Stomach (tissue), 9 donors: ENCODE measurements around the gene ACSBG1. TPM values are rescaled to one million over a fixed set of nuclear protein-coding genes. Genes with fewer than 3 reads are reported as not detected.

ENCODE experiments used
- DNase-seq, 2 donors: peaks; one replicate each; pipeline versions ENCODE4 v3.0.0 to v3.0.0-alpha.2; 2013 to 2019
- H3K27ac ChIP-seq, 5 donors: fragments of 200-600 bp in 4 of 5; sonication (generic) in 4 of 5; one replicate each; pipeline ENCODE4 v1.5.1; 2013 to 2019; ENCODE audit warnings: mild to moderate bottlenecking in 1 of 5, moderate library complexity in 1 of 5
- H3K27me3 ChIP-seq, 3 donors: fragments of 200-600 bp; sonication (generic); one replicate each; pipeline ENCODE4 v1.5.1; 2017 to 2019; ENCODE audit warnings: mixed run types in 1 of 3
- H3K36me3 ChIP-seq, 4 donors: fragments of 200-600 bp; sonication (generic); 1 replicate in 3 of 4; 2 replicates in 1 of 4; pipeline ENCODE4 v1.5.1; 2016 to 2019
- H3K4me1 ChIP-seq, 4 donors: fragments of 200-600 bp; sonication (generic); one replicate each; pipeline ENCODE4 v1.5.1; 2016 to 2019
- H3K4me3 ChIP-seq, 4 donors: fragments of 200-600 bp; sonication (generic) in 3 of 4; one replicate each; pipeline ENCODE4 v1.5.1; 2016 to 2019; ENCODE audit warnings: mild to moderate bottlenecking in 1 of 4
- H3K9me3 ChIP-seq, 4 donors: fragments of 200-600 bp; sonication (generic); one replicate each; pipeline ENCODE4 v1.5.1; 2016 to 2019
- CTCF ChIP-seq, 7 experiments: fragments of 450-650 bp in 4 of 7; fragments of 200-600 bp in 3 of 7; sonication (generic) in 3 of 7; IDR thresholded peaks; one replicate each; pipeline ENCODE4 v1.5.1; 2016 to 2019; ENCODE audit warnings: antibody characterized with exemption in 7 of 7, control low read depth in 2 of 7, mild to moderate bottlenecking in 1 of 7
- EP300 ChIP-seq: sonication (generic); formaldehyde crosslinking; IDR thresholded peaks from one replicate; pipeline ENCODE4 v1.6.1; 2017; ENCODE audit warnings: antibody characterized with exemption
- POLR2A ChIP-seq, 4 donors: fragments of 450-650 bp; IDR thresholded peaks; one replicate each; pipeline ENCODE4 v1.6.1; 2016; ENCODE audit warnings: antibody characterized with exemption in 4 of 4, control low read depth in 2 of 4, mild to moderate bottlenecking in 1 of 4, moderate library complexity in 1 of 4
- POLR2AphosphoS5 ChIP-seq, 3 donors: sonication (generic); formaldehyde crosslinking; IDR thresholded peaks; one replicate each; pipeline ENCODE4 v1.6.1; 2016; ENCODE audit warnings: antibody characterized with exemption in 3 of 3
- WGBS, 5 donors: extraction: QIAGEN DNeasy Blood & Tissue Kit in 3 of 5; methylation state at CpG; one replicate each; pipeline versions ENCODE4 v1.1.5 to v1.1.7; 2013 to 2018; 5-methylcytosine and 5-hydroxymethylcytosine counted together
- intact Hi-C: fragments of 100-400 bp; cut with DNase I; formaldehyde crosslinking; loops from one replicate; pipeline ENCODE4 v1.15.1; 2023; ENCODE audit warnings: low total_unique reads
- polyA plus RNA-seq, 3 donors: library from polyadenylated mRNA; stranded (reverse); fragments of 200-250 nt; gene quantifications; one replicate each; pipeline ENCODE4 v1.2.3, GENCODE V29; 2013
- total RNA-seq, 5 donors: library from RNA; depleted of rRNA; stranded (reverse); fragments of >200 nt; gene quantifications; one replicate each; pipeline versions ENCODE4 v1.1.0 to v1.2.3, GENCODE V29; 2014 to 2016
- donor health status: healthy with polysubstance abuse.
- donor health status: Bipolar disorder and iron deficiency.
- donor health status: healthy.

The ACSBG1 gene
- total and polyA plus RNA-seq, 8 donors: under 0.01 to 1.5 (median 0.15) TPM; not detected in 3

- H3K4me1 ChIP-seq: peaks cover 5 to 24% (median 17%) of the 10 kb centered on the region in 4 donors
- intact Hi-C loops: no loop called here
- no peak overlapping the region for H3K4me3 ChIP-seq
- H3K27ac ChIP-seq: peak overlapping the region in 1 of 5 donors; percentile 24
- no peaks in the 10 kb centered on the region for H3K36me3 ChIP-seq
- no peak for DNase-seq
- WGBS, 5 donors: 38 to 71% (median 60%) methylated on average over 2 of the region's 2 CpGs
- no peaks in the 10 kb centered on the region for H3K9me3 ChIP-seq
- TF ChIP-seq POLR2A (IDR thresholded peaks at IDR 0.05) (no peak), CTCF (IDR thresholded peaks at IDR 0.05) (no peak), POLR2AphosphoS5 (IDR thresholded peaks at IDR 0.05) (peak in 1 of 3 donors; percentile 15), EP300 (no peak)
- H3K27me3 ChIP-seq: no peaks in the 10 kb centered on the region
Observed at GRCh38 chr15:78133801-78134200, 100.6 kb downstream of the ACSBG1 start.

GRCh38 chr15:78131295-78132061 lies 102.9 kb downstream of the ACSBG1 start, which contains the start of gene CIB2:
Gene CIB2 (minus strand): TSS chr15:78131445. CDS start chr15:78131215, 230 bp downstream.
- H3K4me3 ChIP-seq: peak within 1 kb of the TSS; percentile 65 to 79 (median 72)
- intact Hi-C loops: no loop called here
- DNase-seq: peak; percentile 73 to 94
- H3K27me3 ChIP-seq: no peaks in the 10 kb centered on the region
- TF ChIP-seq EP300 (no peak), POLR2A (IDR thresholded peaks at IDR 0.05) (no peak), CTCF (IDR thresholded peaks at IDR 0.05) (peak in 4 of 7 experiments; percentile 50 to 92 (median 79)), POLR2AphosphoS5 (IDR thresholded peaks at IDR 0.05) (peak in 2 of 3 donors; percentile 43 to 53)
- peaks cover 5 to 28% (median 17%) of the 10 kb centered on the region in 4 donors for H3K4me1 ChIP-seq
- WGBS, 5 donors: 0 to 1% (median 0%) methylated on average over 6 to 79 of the region's 79 CpGs
- no peaks in the 10 kb centered on the region for H3K9me3 ChIP-seq
- peak within 1 kb of the TSS; percentile 74 to 90 (median 88) for H3K27ac ChIP-seq
- H3K36me3 ChIP-seq: no peaks in the 10 kb centered on the region

- H3K27ac ChIP-seq: peak overlapping the region; percentile 57 to 90 (median 82)
Observed at GRCh38 chr15:78130466-78131294, 103.7 kb downstream of the ACSBG1 start.

More at GRCh38 chr15:78130466-78131294, 103.7 kb downstream of the ACSBG1 start:
- intact Hi-C loops: no loop called here
- Histone ChIP-seq H3K27me3 (no peaks in the 10 kb centered on the region), H3K9me3 (no peaks in the 10 kb centered on the region), H3K4me3 (peak overlapping the region; percentile 65 to 79 (median 72)), H3K36me3 (no peaks in the 10 kb centered on the region), H3K4me1 (peaks cover 5 to 28% (median 17%) of the 10 kb centered on the region in 4 donors)
- no peak for DNase-seq
- TF ChIP-seq POLR2A (IDR thresholded peaks at IDR 0.05) (no peak), CTCF (IDR thresholded peaks at IDR 0.05) (no peak), POLR2AphosphoS5 (IDR thresholded peaks at IDR 0.05) (no peak), EP300 (no peak)
- WGBS, 5 donors: 29 to 64% (median 41%) methylated on average over 21 to 51 of the region's 51 CpGs
